MCF 10A (cell line): ENCODE results near the gene TBX10. TPM values are rescaled to one million over a fixed set of nuclear protein-coding genes. Genes with fewer than 3 reads are reported as not detected.

ENCODE experiments used
- BruUV-seq: library from RNA; stranded (reverse); fragments of 400-500 nt; replicated peaks from 2 replicates; lab custom pipeline; 2021; lab: Mats Ljungman, UMichigan
- CTCF ChIA-PET: fragments of 300-600 bp; sonication (Branson Sonifier 250); formaldehyde crosslinking; extraction: SDS; loops from one replicate; lab custom pipeline; 2021; ENCODE audit warnings: antibody characterized with exemption, inconsistent platforms; lab: Yijun Ruan, JAX
- POLR2A ChIA-PET: fragments of 300-600, 350-650 bp; sonication (Branson Sonifier 250); formaldehyde crosslinking; extraction: SDS; loops from one replicate; lab custom pipeline; 2020; ENCODE audit warnings: antibody characterized with exemption, inconsistent platforms; lab: Yijun Ruan, JAX
- DNase-seq: peaks from one replicate; pipeline ENCODE4 v3.0.0-alpha.2; 2018; ENCODE audit not compliant: unreplicated experiment
- H3K27ac Mint-ChIP-seq: one replicate; pipeline ENCODE4 v1.8.0; 2022; ENCODE audit warnings: mild to moderate bottlenecking, low read depth, mixed read lengths; ENCODE audit not compliant: unreplicated experiment
- H3K27me3 Mint-ChIP-seq: one replicate; pipeline ENCODE4 v1.8.0; 2022; ENCODE audit warnings: mixed read lengths; ENCODE audit not compliant: insufficient read depth, unreplicated experiment
- H3K36me3 Mint-ChIP-seq: one replicate; pipeline ENCODE4 v1.8.0; 2022; ENCODE audit warnings: mild to moderate bottlenecking, moderate library complexity, mixed read lengths; ENCODE audit not compliant: insufficient read depth, unreplicated experiment
- H3K4me1 Mint-ChIP-seq: one replicate; pipeline ENCODE4 v1.8.0; 2022; ENCODE audit warnings: mixed read lengths; ENCODE audit not compliant: insufficient read depth, unreplicated experiment
- H3K4me3 Mint-ChIP-seq: one replicate; pipeline ENCODE4 v1.8.0; 2022; ENCODE audit warnings: mild to moderate bottlenecking, moderate library complexity, mixed read lengths; ENCODE audit not compliant: unreplicated experiment
- H3K9me3 Mint-ChIP-seq: one replicate; pipeline ENCODE4 v1.8.0; 2022; ENCODE audit warnings: mixed read lengths; ENCODE audit not compliant: unreplicated experiment
- CTCF ChIP-seq: fragments of 200-600 bp; IDR thresholded peaks from one replicate; pipeline ENCODE4 v1.8.0; 2022; ENCODE audit warnings: antibody characterized with exemption, mild to moderate bottlenecking; ENCODE audit not compliant: unreplicated experiment
- intact Hi-C: fragments of 100-400 bp; cut with micrococcal nuclease; formaldehyde crosslinking; loops from 2 replicates; pipeline ENCODE4 v1.14.1; 2022
- total RNA-seq: library from RNA; stranded (reverse); gene quantifications from 2 replicates; pipeline ENCODE4 v1.2.3, GENCODE V29; 2022

The TBX10 gene
- total RNA-seq, 1 experiment from 2014 or later: not detected

DNA sequence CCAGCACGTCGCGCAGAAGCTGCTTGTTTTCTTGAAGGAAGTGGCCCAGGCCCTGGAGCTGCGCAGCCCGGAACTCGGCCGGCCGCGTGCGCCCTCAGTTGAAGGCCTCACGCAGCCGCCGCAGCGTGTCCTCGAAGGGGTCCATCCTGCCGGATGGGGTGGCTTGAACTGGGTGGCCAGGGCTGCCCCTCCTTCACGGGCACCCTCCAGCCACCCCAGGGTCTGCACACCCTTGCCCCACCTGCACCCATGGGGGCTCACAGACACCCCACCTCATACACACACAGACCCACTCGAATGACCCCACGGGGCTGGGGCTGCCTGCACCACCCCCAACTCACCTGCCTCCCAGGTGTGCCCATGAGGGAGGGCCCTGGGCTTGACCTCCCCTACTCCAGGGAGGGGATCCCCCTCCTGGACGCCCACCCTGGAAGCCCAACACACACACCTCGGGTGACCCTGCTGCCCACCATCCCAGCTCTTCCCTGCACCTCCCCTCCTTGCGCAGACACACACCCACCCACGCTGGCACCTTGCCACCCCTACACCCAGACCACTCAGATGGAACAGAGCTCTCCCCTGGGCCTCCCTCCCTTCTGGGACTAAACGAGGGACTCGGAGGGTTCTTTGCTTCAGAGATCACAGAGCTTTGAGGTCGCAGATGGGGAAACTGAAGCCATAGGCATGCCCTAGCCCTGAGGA, 28.1 kb upstream of the TBX10 start:
- Mint-ChIP-seq H3K27ac (no peak overlapping the region), H3K9me3 (no peaks in the 10 kb centered on the region), H3K4me3 (no peak overlapping the region), H3K36me3 (no peaks in the 10 kb centered on the region), H3K4me1 (no peaks in the 10 kb centered on the region), H3K27me3 (no peaks in the 10 kb centered on the region)
- CTCF ChIA-PET: interaction anchor here (0.7 to 1.5 kb wide), 3 partner anchors 9 to 256 kb away, joined by 3 to 4 read pairs (median 3); no protein-coding TSS in a partner anchor
- TF ChIP-seq CTCF: no peak
- no peak for DNase-seq
- intact Hi-C loops: no loop called here
- POLR2A ChIA-PET: interaction anchor here (0.6 kb wide), 1 partner anchor 16 kb away, joined by 3 read pairs; no protein-coding TSS in a partner anchor
- BruUV-seq: no TSS peak

GRCh38 chr11:67666676-67667489, 27.3 kb upstream of the TBX10 start:
- Mint-ChIP-seq H3K4me1 (no peaks in the 10 kb centered on the region), H3K9me3 (no peaks in the 10 kb centered on the region), H3K36me3 (no peaks in the 10 kb centered on the region), H3K27me3 (no peaks in the 10 kb centered on the region), H3K27ac (no peak overlapping the region), H3K4me3 (no peak overlapping the region)
- POLR2A ChIA-PET: interaction anchor here (0.6 kb wide), 1 partner anchor 15 kb away, joined by 3 read pairs; no protein-coding TSS in a partner anchor
- TF ChIP-seq CTCF: no peak
- CTCF ChIA-PET: interaction anchor here (0.6 to 1.5 kb wide), 2 partner anchors 8 to 36 kb away, joined by 3 to 4 read pairs; no protein-coding TSS in a partner anchor
- intact Hi-C loops: no loop called here
- BruUV-seq: no TSS peak
- DNase-seq: no peak

DNA sequence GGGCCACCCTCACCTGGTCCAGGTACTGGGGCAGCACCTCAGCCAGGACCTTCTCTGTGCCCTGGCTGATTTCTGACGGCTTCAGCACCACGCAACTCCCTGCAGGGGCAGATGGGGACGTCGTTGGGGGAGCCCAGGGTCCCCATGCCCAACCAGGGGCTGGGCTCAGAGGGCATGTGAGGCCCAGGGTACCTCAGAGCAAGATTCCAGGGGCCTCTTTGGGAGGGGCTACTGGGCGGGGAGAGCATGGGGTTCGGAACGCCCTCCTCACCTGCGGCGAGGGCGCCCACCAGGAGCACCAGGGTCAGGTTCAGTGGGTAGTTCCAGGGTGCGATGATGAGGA, 26.7 kb upstream of the TBX10 start:
- H3K36me3 Mint-ChIP-seq: no peaks in the 10 kb centered on the region
- no peak for DNase-seq
- ChIA-PET POLR2A (no interaction called here), CTCF (interaction anchor here (0.6 to 0.7 kb wide), 2 partner anchors 35 to 47 kb away, joined by 3 to 4 read pairs; no protein-coding TSS in a partner anchor)
- no peak for TF ChIP-seq CTCF
- H3K27ac Mint-ChIP-seq: no peak overlapping the region
- H3K4me3 Mint-ChIP-seq: no peak overlapping the region
- H3K4me1 Mint-ChIP-seq: no peaks in the 10 kb centered on the region
- no peaks in the 10 kb centered on the region for H3K27me3 Mint-ChIP-seq
- intact Hi-C loops: no loop called here
- H3K9me3 Mint-ChIP-seq: no peaks in the 10 kb centered on the region
- no TSS peak for BruUV-seq
